NCI-H1694 treated with DMSO at 0.1 percent for 48 hours (cell line): ENCODE data around the gene ADSS2.
"Not testable (repeated sequence)": the region's sequence is repeated elsewhere in the genome, so short reads cannot be mapped to it uniquely, and the experiment has no call there.

ENCODE experiments used
- DNase-seq: peaks from one replicate; lab custom pipeline; 2025; lab: John Stamatoyannopoulos, UW

ADSS2 gene

GRCh38 chr1:244395965-244396364 lies 55.7 kb downstream of the ADSS2 start:
- DNase-seq: no peak

GRCh38 chr1:244394826-244395765 lies 56.6 kb downstream of the ADSS2 start:
- no peak for DNase-seq

- no peak for DNase-seq
These were observed 57.4 kb downstream of the ADSS2 start for GRCh38 chr1:244394346-244394745.

GRCh38 chr1:244393604-244394176 lies 58.0 kb downstream of the ADSS2 start:
- DNase-seq: no peak

GRCh38 chr1:244391761-244392160 lies 59.9 kb downstream of the ADSS2 start:
- no peak for DNase-seq

GRCh38 chr1:244388961-244389360 lies 62.7 kb downstream of the ADSS2 start:
- no peak for DNase-seq

GRCh38 chr1:244387415-244387814 lies 64.3 kb downstream of the ADSS2 start:
- DNase-seq: no peak

- no peak for DNase-seq
These were observed 65.1 kb downstream of the ADSS2 start for GRCh38 chr1:244386595-244386994.

- DNase-seq: no peak
These were observed 67.6 kb downstream of the ADSS2 start for GRCh38 chr1:244384066-244384465.

- DNase-seq: no peak
These were observed 68.3 kb downstream of the ADSS2 start for GRCh38 chr1:244383278-244383884.

- no peak for DNase-seq
These were observed 69.7 kb downstream of the ADSS2 start for GRCh38 chr1:244381878-244382565.

GRCh38 chr1:244376126-244376525 lies 75.6 kb downstream of the ADSS2 start:
- DNase-seq: no peak

- no peak for DNase-seq
These were observed 76.7 kb downstream of the ADSS2 start for GRCh38 chr1:244375051-244375450.

GRCh38 chr1:244374484-244374883 lies 77.2 kb downstream of the ADSS2 start:
- DNase-seq: not testable (repeated sequence)

- DNase-seq: peak; percentile 7
These were observed 80.2 kb downstream of the ADSS2 start for GRCh38 chr1:244371242-244372141.

- DNase-seq: no peak
These were observed 81.6 kb downstream of the ADSS2 start for GRCh38 chr1:244370060-244370637.

GRCh38 chr1:244369256-244370057 lies 82.3 kb downstream of the ADSS2 start:
- no peak for DNase-seq

GRCh38 chr1:244368279-244368678 lies 83.4 kb downstream of the ADSS2 start:
- DNase-seq: no peak

GRCh38 chr1:244367399-244368114 lies 84.2 kb downstream of the ADSS2 start:
- DNase-seq: no peak
